Esophagus muscularis mucosa (tissue), 3 donors: Measurements from ENCODE around the gene SV2B.

Source experiments
- EP300 ChIP-seq: sonication (generic); formaldehyde crosslinking; IDR thresholded peaks from one replicate; pipeline ENCODE4 v1.6.1; 2017; ENCODE audit warnings: antibody characterized with exemption
- TF ChIP-seq, protein P1 (sequence below), 3 experiments: fragments of 200-600 bp in 2 of 3; fragments of 450-650 bp in 1 of 3; sonication (generic) in 2 of 3; IDR thresholded peaks; one replicate each; pipeline ENCODE4 v1.5.1; 2017 to 2019; ENCODE audit warnings: antibody characterized with exemption in 3 of 3, mild to moderate bottlenecking in 2 of 3, moderate library complexity in 1 of 3

DNA sequence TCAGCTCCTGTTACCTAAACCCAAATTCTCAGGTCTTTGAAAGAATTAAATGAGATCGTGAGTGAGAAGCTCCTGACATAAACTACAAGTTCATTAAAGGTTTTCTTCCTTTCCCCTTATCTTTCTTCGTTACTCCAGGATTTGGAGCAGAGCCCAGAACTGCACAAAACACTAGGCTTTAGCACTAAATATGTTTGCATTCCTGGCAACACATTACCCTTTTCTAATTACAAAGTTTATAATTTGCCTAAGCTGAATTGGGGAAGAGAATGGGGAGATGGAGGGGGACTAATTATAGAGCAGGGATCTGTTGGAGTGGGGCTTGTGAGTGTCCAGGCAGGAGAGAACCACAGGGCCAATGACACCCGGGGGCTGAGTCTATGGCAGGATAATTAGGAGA is 109.7 kb downstream of the SV2B start:
- TF ChIP-seq, protein P1, sequence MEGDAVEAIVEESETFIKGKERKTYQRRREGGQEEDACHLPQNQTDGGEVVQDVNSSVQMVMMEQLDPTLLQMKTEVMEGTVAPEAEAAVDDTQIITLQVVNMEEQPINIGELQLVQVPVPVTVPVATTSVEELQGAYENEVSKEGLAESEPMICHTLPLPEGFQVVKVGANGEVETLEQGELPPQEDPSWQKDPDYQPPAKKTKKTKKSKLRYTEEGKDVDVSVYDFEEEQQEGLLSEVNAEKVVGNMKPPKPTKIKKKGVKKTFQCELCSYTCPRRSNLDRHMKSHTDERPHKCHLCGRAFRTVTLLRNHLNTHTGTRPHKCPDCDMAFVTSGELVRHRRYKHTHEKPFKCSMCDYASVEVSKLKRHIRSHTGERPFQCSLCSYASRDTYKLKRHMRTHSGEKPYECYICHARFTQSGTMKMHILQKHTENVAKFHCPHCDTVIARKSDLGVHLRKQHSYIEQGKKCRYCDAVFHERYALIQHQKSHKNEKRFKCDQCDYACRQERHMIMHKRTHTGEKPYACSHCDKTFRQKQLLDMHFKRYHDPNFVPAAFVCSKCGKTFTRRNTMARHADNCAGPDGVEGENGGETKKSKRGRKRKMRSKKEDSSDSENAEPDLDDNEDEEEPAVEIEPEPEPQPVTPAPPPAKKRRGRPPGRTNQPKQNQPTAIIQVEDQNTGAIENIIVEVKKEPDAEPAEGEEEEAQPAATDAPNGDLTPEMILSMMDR (IDR thresholded peaks at IDR 0.05): no peak
- no peak for TF ChIP-seq EP300
